NCI-H446 (cell line): ENCODE results near the gene DBNDD2.

Source experiments
- DNase-seq, 2 experiments: peaks; one replicate each; lab custom pipeline; 2025; lab: John Stamatoyannopoulos, UW

Gene DBNDD2

GRCh38 chr20:45407783-45408645 is at the start of gene DBNDD2:
Gene DBNDD2, plus strand, starts transcription at chr20:45408289. Its CDS starts 179 bp downstream, at chr20:45408468.
- no peak for DNase-seq

GRCh38 chr20:45359069-45359405 is 49.1 kb upstream of the DBNDD2 start:
- DNase-seq = no peak

GRCh38 chr20:45359406-45360148 is 48.5 kb upstream of the DBNDD2 start:
- DNase-seq = no peak

GRCh38 chr20:45361793-45362192 is 46.3 kb upstream of the DBNDD2 start:
- DNase-seq = no peak

GRCh38 chr20:45362804-45363610 is 45.1 kb upstream of the DBNDD2 start, which contains the start of gene SYS1:
Gene SYS1, plus strand, starts transcription at chr20:45363156. Its CDS starts 376 bp downstream, at chr20:45363532.
- DNase-seq = peak; percentile 98

GRCh38 chr20:45363611-45364492 is 44.2 kb upstream of the DBNDD2 start:
- DNase-seq = no peak

GRCh38 chr20:45365444-45365970 is 42.6 kb upstream of the DBNDD2 start:
- no peak for DNase-seq

GRCh38 chr20:45366192-45366591 is 41.9 kb upstream of the DBNDD2 start:
- no peak for DNase-seq

GRCh38 chr20:45366631-45367030 is 41.5 kb upstream of the DBNDD2 start:
- DNase-seq = no peak

GRCh38 chr20:45367126-45367525 is 41.0 kb upstream of the DBNDD2 start:
- DNase-seq = no peak

- no peak for DNase-seq
Measured at GRCh38 chr20:45368221-45368980, 39.7 kb upstream of the DBNDD2 start.

- no peak for DNase-seq
Measured at GRCh38 chr20:45370571-45371160, 37.4 kb upstream of the DBNDD2 start.

GRCh38 chr20:45372241-45372640 is 35.8 kb upstream of the DBNDD2 start:
- DNase-seq = no peak

GRCh38 chr20:45372646-45373352 is 35.3 kb upstream of the DBNDD2 start:
- DNase-seq = no peak

GRCh38 chr20:45373353-45374100 is 34.6 kb upstream of the DBNDD2 start:
- DNase-seq = peak; percentile 6 to 38

GRCh38 chr20:45374101-45374467 is 34.0 kb upstream of the DBNDD2 start:
- no peak for DNase-seq

GRCh38 chr20:45374966-45375365 is 33.1 kb upstream of the DBNDD2 start:
- DNase-seq = no peak

- no peak for DNase-seq
Measured at GRCh38 chr20:45377269-45377668, 30.8 kb upstream of the DBNDD2 start.

- DNase-seq = no peak
Measured at GRCh38 chr20:45378191-45378590, 29.9 kb upstream of the DBNDD2 start, which contains the start of gene TP53TG5. Gene TP53TG5, minus strand, starts transcription at chr20:45378325. Its CDS starts 89 bp downstream, at chr20:45378236.
